HG02798 (cell line): Measurements from ENCODE around the gene GP2.

Experiments used
- ATAC-seq: cut with Tn5 transposase; IDR thresholded peaks from one replicate; pipeline ENCODE4 v1.9.1; 2021; ENCODE audit warnings: mild to moderate bottlenecking; ENCODE audit not compliant: unreplicated experiment, poor library complexity

The GP2 gene

GRCh38 chr16:20327444-20328041, at the start of gene GP2:
Gene GP2 (minus strand): TSS chr16:20327513. CDS start chr16:20326431, 1,082 bp downstream.
- no peak for ATAC-seq

GRCh38 chr16:20372701-20373100, 45.4 kb upstream of the GP2 start:
- ATAC-seq = no peak

- no peak for ATAC-seq
Observed at GRCh38 chr16:20369452-20370054, 42.2 kb upstream of the GP2 start.

- no peak for ATAC-seq
Observed at GRCh38 chr16:20364051-20364450, 36.7 kb upstream of the GP2 start.

GRCh38 chr16:20363191-20363590, 35.9 kb upstream of the GP2 start:
- ATAC-seq = no peak

GRCh38 chr16:20359997-20360396, 32.7 kb upstream of the GP2 start:
- ATAC-seq = no peak

GRCh38 chr16:20355114-20355782, 27.9 kb upstream of the GP2 start:
- no peak for ATAC-seq

- no peak for ATAC-seq
Observed at GRCh38 chr16:20353379-20353778, 26.1 kb upstream of the GP2 start.

- ATAC-seq = no peak
Observed at GRCh38 chr16:20352615-20353014, 25.3 kb upstream of the GP2 start, which contains the start of gene UMOD. Gene UMOD (minus strand): TSS chr16:20352715. CDS start chr16:20350737, 1,978 bp downstream.

- ATAC-seq = no peak
Observed at GRCh38 chr16:20349615-20350014, 22.3 kb upstream of the GP2 start.

GRCh38 chr16:20348365-20349185, 21.3 kb upstream of the GP2 start:
- ATAC-seq = no peak

GRCh38 chr16:20347666-20348364, 20.5 kb upstream of the GP2 start:
- no peak for ATAC-seq

- no peak for ATAC-seq
Observed at GRCh38 chr16:20344611-20345010, 17.3 kb upstream of the GP2 start.

GRCh38 chr16:20339744-20340143, 12.4 kb upstream of the GP2 start:
- ATAC-seq = no peak

GRCh38 chr16:20336955-20337354, 9.6 kb upstream of the GP2 start:
- ATAC-seq = no peak

- no peak for ATAC-seq
Observed at GRCh38 chr16:20334396-20334795, 7.1 kb upstream of the GP2 start.

- no peak for ATAC-seq
Observed at GRCh38 chr16:20333120-20333519, 5.8 kb upstream of the GP2 start.

GRCh38 chr16:20332411-20332810, 5.1 kb upstream of the GP2 start:
- ATAC-seq = no peak

- no peak for ATAC-seq
Observed at GRCh38 chr16:20331635-20332034, 4.3 kb upstream of the GP2 start.

GRCh38 chr16:20329392-20330138, 2.3 kb upstream of the GP2 start:
- ATAC-seq = no peak
